HL-60 (cell line): ENCODE measurements around the gene ACADS.

Source experiments
- DNase-seq, 2 experiments: peaks; one replicate each; pipeline ENCODE4 v3.0.0-alpha.2; 2010 to 2020; ENCODE audit warnings: low read depth in 1 of 2, low spot score in 1 of 2
- H3K27ac ChIP-seq: fragments of 250-450 bp; sonication (Bioruptor Pico); replicated peaks from 2 replicates; pipeline ENCODE4 v1.5.1; 2020; ENCODE audit warnings: mild to moderate bottlenecking, moderate library complexity
- H3K27me3 ChIP-seq: fragments of 250-450 bp; sonication (Bioruptor Pico); 2 replicates; pipeline ENCODE4 v1.5.1; 2021; ENCODE audit warnings: mild to moderate bottlenecking, moderate library complexity; ENCODE audit not compliant: insufficient read depth, poor library complexity, severe bottlenecking
- H3K4me3 ChIP-seq: replicated peaks from 2 replicates; pipeline ENCODE4 v1.5.1; 2011; ENCODE audit warnings: mild to moderate bottlenecking, control low read depth, low read length; ENCODE audit not compliant: insufficient read depth
- GABPA ChIP-seq: IDR thresholded peaks from 2 replicates; pipeline ENCODE4 v1.6.1; 2012; ENCODE audit warnings: low read depth
- POLR2AphosphoS5 ChIP-seq: IDR thresholded peaks from 2 replicates; pipeline ENCODE4 v1.6.1; 2012; ENCODE audit warnings: low read depth
- SPI1 ChIP-seq: IDR thresholded peaks from 2 replicates; pipeline ENCODE4 v1.6.1; 2012; ENCODE audit warnings: low read depth, mild to moderate bottlenecking, borderline replicate concordance
- TF ChIP-seq, protein P1 (sequence below): IDR thresholded peaks from 2 replicates; pipeline ENCODE4 v1.6.1; 2012; ENCODE audit warnings: low read depth; ENCODE audit not compliant: insufficient replicate concordance
- TF ChIP-seq, protein P2 (sequence below): IDR thresholded peaks from one replicate; pipeline ENCODE4 v1.5.1; 2011; ENCODE audit warnings: low read length, control low read depth, inconsistent platforms; ENCODE audit not compliant: insufficient read depth

Gene ACADS

GRCh38 chr12:120688527-120689071 is 37.0 kb upstream of the ACADS start:
- DNase-seq = peak in 1 of 2 experiments; percentile 50
- TF ChIP-seq GABPA = no peak
- TF ChIP-seq SPI1 = peak; percentile 59; the same call in 1 of the 2 replicates
- peak overlapping the region; percentile 96; the same call in 1 of the 2 replicates for H3K27ac ChIP-seq
- H3K4me3 ChIP-seq = peak overlapping the region; percentile 90
- no peaks in the 10 kb centered on the region for H3K27me3 ChIP-seq

GRCh38 chr12:120689397-120690082 is 36.1 kb upstream of the ACADS start:
- Histone ChIP-seq H3K4me3 (peak overlapping the region; percentile 90), H3K27ac (no peak overlapping the region), H3K27me3 (no peaks in the 10 kb centered on the region)
- TF ChIP-seq, protein P1, sequence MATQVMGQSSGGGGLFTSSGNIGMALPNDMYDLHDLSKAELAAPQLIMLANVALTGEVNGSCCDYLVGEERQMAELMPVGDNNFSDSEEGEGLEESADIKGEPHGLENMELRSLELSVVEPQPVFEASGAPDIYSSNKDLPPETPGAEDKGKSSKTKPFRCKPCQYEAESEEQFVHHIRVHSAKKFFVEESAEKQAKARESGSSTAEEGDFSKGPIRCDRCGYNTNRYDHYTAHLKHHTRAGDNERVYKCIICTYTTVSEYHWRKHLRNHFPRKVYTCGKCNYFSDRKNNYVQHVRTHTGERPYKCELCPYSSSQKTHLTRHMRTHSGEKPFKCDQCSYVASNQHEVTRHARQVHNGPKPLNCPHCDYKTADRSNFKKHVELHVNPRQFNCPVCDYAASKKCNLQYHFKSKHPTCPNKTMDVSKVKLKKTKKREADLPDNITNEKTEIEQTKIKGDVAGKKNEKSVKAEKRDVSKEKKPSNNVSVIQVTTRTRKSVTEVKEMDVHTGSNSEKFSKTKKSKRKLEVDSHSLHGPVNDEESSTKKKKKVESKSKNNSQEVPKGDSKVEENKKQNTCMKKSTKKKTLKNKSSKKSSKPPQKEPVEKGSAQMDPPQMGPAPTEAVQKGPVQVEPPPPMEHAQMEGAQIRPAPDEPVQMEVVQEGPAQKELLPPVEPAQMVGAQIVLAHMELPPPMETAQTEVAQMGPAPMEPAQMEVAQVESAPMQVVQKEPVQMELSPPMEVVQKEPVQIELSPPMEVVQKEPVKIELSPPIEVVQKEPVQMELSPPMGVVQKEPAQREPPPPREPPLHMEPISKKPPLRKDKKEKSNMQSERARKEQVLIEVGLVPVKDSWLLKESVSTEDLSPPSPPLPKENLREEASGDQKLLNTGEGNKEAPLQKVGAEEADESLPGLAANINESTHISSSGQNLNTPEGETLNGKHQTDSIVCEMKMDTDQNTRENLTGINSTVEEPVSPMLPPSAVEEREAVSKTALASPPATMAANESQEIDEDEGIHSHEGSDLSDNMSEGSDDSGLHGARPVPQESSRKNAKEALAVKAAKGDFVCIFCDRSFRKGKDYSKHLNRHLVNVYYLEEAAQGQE = no peak
- no peak for TF ChIP-seq SPI1
- TF ChIP-seq GABPA = no peak
- TF ChIP-seq, protein P2, sequence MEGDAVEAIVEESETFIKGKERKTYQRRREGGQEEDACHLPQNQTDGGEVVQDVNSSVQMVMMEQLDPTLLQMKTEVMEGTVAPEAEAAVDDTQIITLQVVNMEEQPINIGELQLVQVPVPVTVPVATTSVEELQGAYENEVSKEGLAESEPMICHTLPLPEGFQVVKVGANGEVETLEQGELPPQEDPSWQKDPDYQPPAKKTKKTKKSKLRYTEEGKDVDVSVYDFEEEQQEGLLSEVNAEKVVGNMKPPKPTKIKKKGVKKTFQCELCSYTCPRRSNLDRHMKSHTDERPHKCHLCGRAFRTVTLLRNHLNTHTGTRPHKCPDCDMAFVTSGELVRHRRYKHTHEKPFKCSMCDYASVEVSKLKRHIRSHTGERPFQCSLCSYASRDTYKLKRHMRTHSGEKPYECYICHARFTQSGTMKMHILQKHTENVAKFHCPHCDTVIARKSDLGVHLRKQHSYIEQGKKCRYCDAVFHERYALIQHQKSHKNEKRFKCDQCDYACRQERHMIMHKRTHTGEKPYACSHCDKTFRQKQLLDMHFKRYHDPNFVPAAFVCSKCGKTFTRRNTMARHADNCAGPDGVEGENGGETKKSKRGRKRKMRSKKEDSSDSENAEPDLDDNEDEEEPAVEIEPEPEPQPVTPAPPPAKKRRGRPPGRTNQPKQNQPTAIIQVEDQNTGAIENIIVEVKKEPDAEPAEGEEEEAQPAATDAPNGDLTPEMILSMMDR = no peak
- no peak for TF ChIP-seq POLR2AphosphoS5
- no peak for DNase-seq

GRCh38 chr12:120690083-120690450 is 35.6 kb upstream of the ACADS start:
- DNase-seq = no peak
- Histone ChIP-seq H3K27ac (no peak overlapping the region), H3K27me3 (no peaks in the 10 kb centered on the region), H3K4me3 (no peak overlapping the region)
- TF ChIP-seq POLR2AphosphoS5 = no peak
- TF ChIP-seq, protein P1 = no peak
- TF ChIP-seq SPI1 = no peak
- TF ChIP-seq GABPA = no peak
- TF ChIP-seq, protein P2 = no peak

DNA sequence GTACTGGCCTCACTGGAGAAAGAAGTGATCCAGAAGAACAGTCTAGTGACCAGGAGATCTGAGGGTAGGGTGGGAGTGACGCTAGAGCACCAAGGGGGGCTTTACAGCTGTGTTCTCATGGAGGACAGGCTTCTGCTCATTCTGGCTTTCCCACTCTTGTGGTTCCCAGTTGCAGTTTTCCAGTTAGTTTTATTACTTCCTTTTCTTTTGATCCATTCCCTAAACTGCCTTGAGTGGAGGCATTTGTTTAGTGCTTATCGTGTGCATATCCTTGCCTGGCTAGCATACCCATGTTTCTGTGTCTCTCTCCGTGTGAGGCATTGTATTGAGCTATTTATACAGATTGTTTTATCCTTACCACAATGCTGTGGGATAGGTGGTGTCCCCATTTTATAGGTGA is 34.6 kb upstream of the ACADS start:
- no peak for TF ChIP-seq GABPA
- no peak for TF ChIP-seq SPI1
- TF ChIP-seq, protein P1 = no peak
- no peak for TF ChIP-seq POLR2AphosphoS5
- TF ChIP-seq, protein P2 = no peak
- H3K27me3 ChIP-seq = no peaks in the 10 kb centered on the region
- H3K27ac ChIP-seq = no peak overlapping the region
- H3K4me3 ChIP-seq = no peak overlapping the region
- no peak for DNase-seq
